Stimulated activated CD8-positive, alpha-beta memory T cell treated with anti-CD3 and anti-CD28 coated beads, Interleukin-15, amount 100 ng/mL, for 4 hours (primary cell): ENCODE measurements around the gene ZNF232.
"Not testable (repeated sequence)": the region's sequence is repeated elsewhere in the genome, so short reads cannot be mapped to it uniquely, and the experiment has no call there.

ENCODE experiments used
- DNase-seq, 2 donors: peaks; one replicate each; pipeline ENCODE4 v3.0.0-alpha.2; 2020; ENCODE audit warnings: low read depth in 2 of 2

The ZNF232 gene

GRCh38 chr17:5129770-5130169 is 18.1 kb upstream of the ZNF232 start:
- not testable (repeated sequence) for DNase-seq

- DNase-seq, result no peak
These were observed 17.3 kb upstream of the ZNF232 start for GRCh38 chr17:5128905-5129535.

GRCh38 chr17:5128387-5128786 is 16.7 kb upstream of the ZNF232 start:
- DNase-seq, result not testable (repeated sequence)

- no peak for DNase-seq
These were observed 16.2 kb upstream of the ZNF232 start for GRCh38 chr17:5127910-5128309.

GRCh38 chr17:5126719-5127488 is 15.2 kb upstream of the ZNF232 start:
- no peak for DNase-seq

- not testable (repeated sequence) for DNase-seq
These were observed 13.2 kb upstream of the ZNF232 start for GRCh38 chr17:5124896-5125295.

- not testable (repeated sequence) for DNase-seq
These were observed 12.6 kb upstream of the ZNF232 start for GRCh38 chr17:5124125-5124760.

- DNase-seq, result no peak
These were observed 11.9 kb upstream of the ZNF232 start for GRCh38 chr17:5123343-5124124.

GRCh38 chr17:5122586-5123342 is 11.1 kb upstream of the ZNF232 start:
- no peak for DNase-seq

- DNase-seq, result not testable (repeated sequence)
These were observed 10.4 kb upstream of the ZNF232 start for GRCh38 chr17:5122056-5122455.

- no peak for DNase-seq
These were observed 9.6 kb upstream of the ZNF232 start for GRCh38 chr17:5121186-5121841.

- not testable (repeated sequence) for DNase-seq
These were observed 8.9 kb upstream of the ZNF232 start for GRCh38 chr17:5120436-5121185.

GRCh38 chr17:5120036-5120435 is 8.4 kb upstream of the ZNF232 start:
- no peak for DNase-seq

- no peak for DNase-seq
These were observed 6.5 kb upstream of the ZNF232 start for GRCh38 chr17:5118219-5118618.

GRCh38 chr17:5115673-5116651 is 4.3 kb upstream of the ZNF232 start, which contains the start of gene USP6:
Gene USP6 (plus strand): TSS chr17:5116032. CDS start chr17:5130368, 14,336 bp downstream.
- no peak for DNase-seq

GRCh38 chr17:5110816-5111215 is 862 bp downstream of the ZNF232 start:
- no peak for DNase-seq

- no peak for DNase-seq
These were observed 10.8 kb downstream of the ZNF232 start for GRCh38 chr17:5100832-5101231.

GRCh38 chr17:5099271-5099670 is 12.4 kb downstream of the ZNF232 start:
- DNase-seq, result no peak
